ENCODE measurements around the gene CEACAM8.
"Not testable (repeated sequence)": the region's sequence is repeated elsewhere in the genome, so short reads cannot be mapped to it uniquely, and the experiment has no call there.

CEACAM8 gene

DNA sequence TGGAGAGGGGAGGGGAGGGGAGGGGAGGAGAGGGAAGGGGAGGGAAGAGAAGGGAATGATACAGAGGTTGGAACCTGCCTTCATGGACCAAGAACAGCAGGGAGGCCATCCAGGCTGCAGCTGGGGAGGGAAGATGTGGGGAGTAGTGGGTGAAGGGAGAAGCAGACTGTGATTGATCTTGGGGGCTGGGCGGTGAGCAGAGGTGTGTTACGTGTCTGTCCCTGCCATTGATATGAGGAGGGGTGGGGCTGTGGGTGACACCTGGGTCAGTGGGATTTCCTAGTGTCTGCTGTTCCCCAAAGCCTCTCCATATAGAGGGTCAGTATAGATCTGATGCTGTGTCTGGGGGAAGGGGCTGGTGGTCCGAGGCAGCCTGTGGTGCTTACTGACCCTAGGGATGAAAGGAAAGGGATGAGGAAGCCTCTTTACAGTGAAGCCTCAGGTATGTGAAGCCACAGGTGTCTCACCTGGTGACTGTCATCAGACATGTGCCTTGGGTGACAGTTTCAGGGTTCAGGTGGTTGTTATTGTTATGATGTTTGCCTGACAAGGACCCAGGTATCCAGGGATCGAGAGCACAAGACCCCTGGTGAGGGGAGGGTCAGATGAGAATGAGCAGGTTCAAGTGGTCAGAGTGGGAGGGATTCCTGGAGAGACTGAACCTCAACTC is 47.8 kb downstream of the CEACAM8 start:
- no peak overlapping the region for H3K4me3 ChIP-seq (replicated peaks; ENCODE audit: low read depth, low read length)
- TF ChIP-seq, protein P1, sequence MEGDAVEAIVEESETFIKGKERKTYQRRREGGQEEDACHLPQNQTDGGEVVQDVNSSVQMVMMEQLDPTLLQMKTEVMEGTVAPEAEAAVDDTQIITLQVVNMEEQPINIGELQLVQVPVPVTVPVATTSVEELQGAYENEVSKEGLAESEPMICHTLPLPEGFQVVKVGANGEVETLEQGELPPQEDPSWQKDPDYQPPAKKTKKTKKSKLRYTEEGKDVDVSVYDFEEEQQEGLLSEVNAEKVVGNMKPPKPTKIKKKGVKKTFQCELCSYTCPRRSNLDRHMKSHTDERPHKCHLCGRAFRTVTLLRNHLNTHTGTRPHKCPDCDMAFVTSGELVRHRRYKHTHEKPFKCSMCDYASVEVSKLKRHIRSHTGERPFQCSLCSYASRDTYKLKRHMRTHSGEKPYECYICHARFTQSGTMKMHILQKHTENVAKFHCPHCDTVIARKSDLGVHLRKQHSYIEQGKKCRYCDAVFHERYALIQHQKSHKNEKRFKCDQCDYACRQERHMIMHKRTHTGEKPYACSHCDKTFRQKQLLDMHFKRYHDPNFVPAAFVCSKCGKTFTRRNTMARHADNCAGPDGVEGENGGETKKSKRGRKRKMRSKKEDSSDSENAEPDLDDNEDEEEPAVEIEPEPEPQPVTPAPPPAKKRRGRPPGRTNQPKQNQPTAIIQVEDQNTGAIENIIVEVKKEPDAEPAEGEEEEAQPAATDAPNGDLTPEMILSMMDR (IDR thresholded peaks at IDR 0.05; ENCODE audit: low read depth, low read length, missing control alignments) = no peak
- no peak for DNase-seq (ENCODE audit: extremely low read depth, low read depth)

DNA sequence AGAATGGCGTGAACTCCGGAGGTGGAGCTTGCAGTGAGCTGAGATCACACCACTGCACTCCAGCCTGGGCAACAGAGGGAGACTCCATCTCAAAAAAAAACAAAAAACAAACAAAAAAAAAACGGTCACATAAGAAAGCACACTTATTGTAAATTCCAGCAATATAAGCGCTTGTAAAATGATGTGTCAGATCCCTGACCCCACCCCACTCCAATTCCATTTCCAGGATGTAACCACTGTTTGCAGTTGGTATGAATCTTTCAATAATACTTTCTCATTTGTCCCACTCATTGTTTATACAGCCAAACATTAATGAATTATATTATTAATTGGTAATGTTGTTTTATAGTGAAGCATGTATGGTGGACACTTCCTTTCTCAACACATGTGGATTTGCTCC is 50.6 kb downstream of the CEACAM8 start:
- TF ChIP-seq, protein P1 (IDR thresholded peaks at IDR 0.05; ENCODE audit: low read depth, low read length, missing control alignments) = no peak
- DNase-seq (ENCODE audit: extremely low read depth, low read depth) = no peak
- no peak overlapping the region for H3K4me3 ChIP-seq (replicated peaks; ENCODE audit: low read depth, low read length)

DNA sequence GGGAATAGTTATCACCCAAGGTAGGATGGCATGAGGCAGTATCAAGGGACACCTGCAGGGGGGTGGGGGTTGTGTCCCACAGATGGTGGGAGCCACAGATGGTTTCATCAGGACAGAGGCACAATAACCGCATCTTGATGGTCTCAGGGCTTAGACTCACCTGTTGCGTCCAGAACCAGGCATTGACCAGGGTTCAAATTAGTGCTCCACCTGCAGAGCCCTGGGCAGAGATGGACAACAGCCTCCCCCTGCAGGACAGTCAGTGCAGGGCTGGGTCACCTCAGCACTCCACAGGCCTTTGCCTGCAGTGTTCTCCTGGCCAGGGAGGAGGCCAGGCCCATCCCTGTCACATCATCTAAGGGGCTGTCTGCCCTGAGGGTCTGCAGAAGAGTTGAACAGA is 51.9 kb downstream of the CEACAM8 start:
- H3K4me3 ChIP-seq (replicated peaks; ENCODE audit: low read depth, low read length) = no peak overlapping the region
- no peak for DNase-seq (ENCODE audit: extremely low read depth, low read depth)
- TF ChIP-seq, protein P1 (IDR thresholded peaks at IDR 0.05; ENCODE audit: low read depth, low read length, missing control alignments) = no peak

DNA sequence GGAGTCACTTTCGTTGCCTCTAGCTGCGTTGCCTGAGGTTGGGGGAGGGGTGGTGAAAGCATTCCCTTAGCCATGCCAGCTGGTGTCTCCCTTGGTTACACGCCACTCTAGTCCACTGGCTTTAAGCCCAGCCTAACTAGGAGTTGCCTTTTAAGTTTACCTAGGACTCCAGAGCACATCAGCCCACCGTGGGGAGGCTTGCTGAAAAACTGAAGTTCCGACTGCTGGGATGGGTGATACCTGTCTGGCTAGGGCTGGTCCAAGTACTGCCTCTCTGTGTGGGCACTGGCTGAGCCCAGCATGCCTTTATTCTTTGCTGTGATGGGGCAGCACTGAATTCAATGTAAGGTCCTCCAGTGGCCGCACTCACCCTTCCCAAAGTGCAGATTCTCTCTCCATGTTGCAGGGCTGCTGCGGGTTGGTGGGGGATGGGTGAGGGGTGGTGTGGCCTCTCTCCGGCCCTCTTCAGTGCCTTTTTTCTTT is 54.6 kb downstream of the CEACAM8 start:
- no peak overlapping the region for H3K4me3 ChIP-seq (replicated peaks; ENCODE audit: low read depth, low read length)
- no peak for DNase-seq (ENCODE audit: extremely low read depth, low read depth)
- TF ChIP-seq, protein P1 (IDR thresholded peaks at IDR 0.05; ENCODE audit: low read depth, low read length, missing control alignments) = no peak

DNA sequence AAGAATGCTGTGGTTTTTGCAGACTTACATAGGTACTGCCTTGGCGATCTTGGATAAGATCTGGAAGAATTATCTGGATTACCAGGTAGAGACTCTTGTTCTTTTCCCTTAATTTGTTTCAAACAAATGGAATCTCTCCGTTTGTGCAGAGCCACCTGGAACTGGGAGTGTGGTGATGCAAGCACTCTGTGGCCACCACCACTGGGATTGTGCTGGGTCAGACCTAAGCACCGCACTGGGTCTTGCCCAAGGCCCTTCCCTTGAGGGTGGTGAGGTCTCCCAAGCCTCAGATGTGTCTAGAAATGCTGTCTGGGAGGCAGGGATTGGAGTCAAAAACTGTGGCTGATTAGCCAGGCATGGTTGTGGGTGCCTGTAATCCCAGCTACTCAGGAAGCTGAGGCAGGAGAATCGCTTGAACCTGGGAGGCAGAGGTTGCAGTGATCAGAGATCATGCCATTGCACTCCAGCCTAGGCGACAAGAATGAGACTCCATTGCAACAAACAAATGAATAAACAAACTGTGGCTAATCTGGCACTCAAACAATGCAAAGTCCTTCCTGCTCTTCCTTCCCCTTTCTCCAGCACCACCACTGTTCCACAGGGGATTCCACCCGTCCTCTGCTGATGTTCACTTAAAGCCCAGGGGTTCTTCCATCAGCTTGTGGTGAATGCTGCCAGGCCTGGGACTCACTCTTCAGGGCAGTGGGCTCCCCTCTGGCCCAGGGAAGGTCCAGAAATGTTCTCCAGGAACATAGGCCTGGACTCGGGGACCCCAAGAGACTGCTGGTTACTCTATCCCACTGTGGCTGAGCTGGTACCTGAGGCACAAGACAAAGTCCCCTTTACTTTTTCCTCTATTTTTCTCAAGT is 55.6 kb downstream of the CEACAM8 start:
- no peak overlapping the region for H3K4me3 ChIP-seq (replicated peaks; ENCODE audit: low read depth, low read length)
- no peak for DNase-seq (ENCODE audit: extremely low read depth, low read depth)
- TF ChIP-seq, protein P1 (IDR thresholded peaks at IDR 0.05; ENCODE audit: low read depth, low read length, missing control alignments) = no peak

DNA sequence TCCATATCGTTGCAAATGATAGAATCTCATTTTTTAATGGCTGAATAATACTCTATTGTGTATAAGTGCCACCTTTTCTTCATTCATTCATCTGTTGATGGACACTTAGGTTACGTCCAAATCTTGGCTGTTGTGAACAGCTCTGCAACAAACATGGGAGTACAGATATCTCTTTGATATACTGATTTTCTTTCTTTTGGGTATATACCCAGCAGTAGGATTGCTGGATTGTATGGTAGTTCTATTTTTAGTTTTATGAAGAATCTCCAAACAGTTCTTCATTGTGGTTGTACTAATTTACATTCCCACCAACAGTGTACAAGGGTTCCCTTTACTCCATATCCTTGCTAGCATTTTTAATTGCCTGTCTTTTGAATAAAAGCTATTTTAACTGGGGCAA is 59.4 kb downstream of the CEACAM8 start:
- DNase-seq (ENCODE audit: extremely low read depth, low read depth) = not testable (repeated sequence)

DNA sequence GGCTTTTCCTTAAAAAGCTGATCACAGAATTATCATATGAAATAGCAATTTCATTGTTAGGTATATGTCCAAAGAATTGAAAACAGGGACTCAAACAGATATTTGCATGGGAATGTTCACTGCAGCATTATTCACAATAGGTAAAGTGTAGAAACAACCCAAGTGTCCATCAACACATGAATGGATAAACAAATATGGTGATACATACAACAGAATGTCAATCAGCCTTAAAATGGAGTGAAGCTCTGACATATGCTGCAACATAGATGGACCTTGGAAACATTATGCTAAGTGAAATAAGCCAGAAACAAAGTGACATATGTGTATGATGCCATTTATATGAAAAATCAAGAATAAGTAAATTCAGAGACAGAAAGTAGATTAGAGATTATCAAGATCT is 60.3 kb downstream of the CEACAM8 start:
- H3K4me3 ChIP-seq (replicated peaks; ENCODE audit: low read depth, low read length) = no peak overlapping the region
- TF ChIP-seq, protein P1 (IDR thresholded peaks at IDR 0.05; ENCODE audit: low read depth, low read length, missing control alignments) = no peak
- DNase-seq (ENCODE audit: extremely low read depth, low read depth) = no peak

More for the DNA sequence above, 59.4 kb downstream of the CEACAM8 start:
- not testable (repeated sequence) for H3K4me3 ChIP-seq (replicated peaks; ENCODE audit: low read depth, low read length)
